Epithelial cell of esophagus (primary cell): Measurements from ENCODE around the gene HPCAL1.

Experiments
- DNase-seq: peaks from one replicate; pipeline ENCODE4 v3.0.0; 2010; ENCODE audit warnings: low read depth
- H3K4me3 ChIP-seq: 2 replicates; pipeline ENCODE4 v1.5.1; 2011; ENCODE audit warnings: mild to moderate bottlenecking, low read length, control low read depth
- TF ChIP-seq, protein P1 (sequence below): IDR thresholded peaks from 2 replicates; pipeline ENCODE4 v1.5.1; 2011; ENCODE audit warnings: low read depth, mild to moderate bottlenecking, low read length, control low read depth, inconsistent platforms; ENCODE audit not compliant: insufficient read depth; ENCODE audit errors: missing control alignments

HPCAL1 gene

GRCh38 chr2:10359246-10359645, 56.5 kb downstream of the HPCAL1 start:
- TF ChIP-seq, protein P1, sequence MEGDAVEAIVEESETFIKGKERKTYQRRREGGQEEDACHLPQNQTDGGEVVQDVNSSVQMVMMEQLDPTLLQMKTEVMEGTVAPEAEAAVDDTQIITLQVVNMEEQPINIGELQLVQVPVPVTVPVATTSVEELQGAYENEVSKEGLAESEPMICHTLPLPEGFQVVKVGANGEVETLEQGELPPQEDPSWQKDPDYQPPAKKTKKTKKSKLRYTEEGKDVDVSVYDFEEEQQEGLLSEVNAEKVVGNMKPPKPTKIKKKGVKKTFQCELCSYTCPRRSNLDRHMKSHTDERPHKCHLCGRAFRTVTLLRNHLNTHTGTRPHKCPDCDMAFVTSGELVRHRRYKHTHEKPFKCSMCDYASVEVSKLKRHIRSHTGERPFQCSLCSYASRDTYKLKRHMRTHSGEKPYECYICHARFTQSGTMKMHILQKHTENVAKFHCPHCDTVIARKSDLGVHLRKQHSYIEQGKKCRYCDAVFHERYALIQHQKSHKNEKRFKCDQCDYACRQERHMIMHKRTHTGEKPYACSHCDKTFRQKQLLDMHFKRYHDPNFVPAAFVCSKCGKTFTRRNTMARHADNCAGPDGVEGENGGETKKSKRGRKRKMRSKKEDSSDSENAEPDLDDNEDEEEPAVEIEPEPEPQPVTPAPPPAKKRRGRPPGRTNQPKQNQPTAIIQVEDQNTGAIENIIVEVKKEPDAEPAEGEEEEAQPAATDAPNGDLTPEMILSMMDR: no peak
- no peak overlapping the region for H3K4me3 ChIP-seq

DNA sequence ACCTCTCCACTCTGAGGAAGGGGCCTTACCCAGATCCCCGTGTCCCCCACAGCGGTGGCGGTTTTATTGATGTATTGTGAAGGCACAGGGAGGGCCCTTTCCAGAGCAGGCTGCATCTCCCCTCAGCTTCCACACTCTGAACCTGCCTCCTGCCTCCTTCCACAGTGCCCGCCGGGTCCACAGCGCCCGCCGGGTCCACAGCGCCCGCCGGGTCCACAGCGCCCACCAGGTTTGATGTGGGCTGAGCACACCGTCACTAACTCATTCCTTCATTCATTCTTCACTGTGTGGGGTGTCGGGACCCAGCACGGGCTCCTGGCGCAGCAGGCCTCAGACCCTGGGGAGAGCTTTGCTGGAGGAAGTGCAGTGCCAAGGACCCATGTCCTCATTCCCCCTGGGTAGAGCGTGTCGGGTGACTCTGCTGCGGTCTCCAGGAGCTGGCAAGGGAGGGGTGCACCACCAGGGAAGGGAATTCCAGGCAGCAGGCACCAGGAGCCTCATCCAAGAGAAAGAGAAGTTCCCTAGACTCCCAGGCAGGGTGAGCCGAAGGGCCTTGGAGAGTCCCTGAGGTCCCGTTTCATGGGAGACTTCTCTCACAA, 57.1 kb downstream of the HPCAL1 start:
- no peak overlapping the region for H3K4me3 ChIP-seq
- no peak for DNase-seq
- TF ChIP-seq, protein P1: no peak

More at GRCh38 chr2:10359246-10359645, 56.5 kb downstream of the HPCAL1 start:
- no peak for DNase-seq

- no peak for DNase-seq
- no peak overlapping the region for H3K4me3 ChIP-seq
- TF ChIP-seq, protein P1: no peak
Observed at GRCh38 chr2:10360460-10360849, 57.8 kb downstream of the HPCAL1 start.

- TF ChIP-seq, protein P1: no peak
- DNase-seq: peak; percentile 39
- H3K4me3 ChIP-seq: no peak overlapping the region
Observed at GRCh38 chr2:10360850-10361588, 58.3 kb downstream of the HPCAL1 start.

DNA sequence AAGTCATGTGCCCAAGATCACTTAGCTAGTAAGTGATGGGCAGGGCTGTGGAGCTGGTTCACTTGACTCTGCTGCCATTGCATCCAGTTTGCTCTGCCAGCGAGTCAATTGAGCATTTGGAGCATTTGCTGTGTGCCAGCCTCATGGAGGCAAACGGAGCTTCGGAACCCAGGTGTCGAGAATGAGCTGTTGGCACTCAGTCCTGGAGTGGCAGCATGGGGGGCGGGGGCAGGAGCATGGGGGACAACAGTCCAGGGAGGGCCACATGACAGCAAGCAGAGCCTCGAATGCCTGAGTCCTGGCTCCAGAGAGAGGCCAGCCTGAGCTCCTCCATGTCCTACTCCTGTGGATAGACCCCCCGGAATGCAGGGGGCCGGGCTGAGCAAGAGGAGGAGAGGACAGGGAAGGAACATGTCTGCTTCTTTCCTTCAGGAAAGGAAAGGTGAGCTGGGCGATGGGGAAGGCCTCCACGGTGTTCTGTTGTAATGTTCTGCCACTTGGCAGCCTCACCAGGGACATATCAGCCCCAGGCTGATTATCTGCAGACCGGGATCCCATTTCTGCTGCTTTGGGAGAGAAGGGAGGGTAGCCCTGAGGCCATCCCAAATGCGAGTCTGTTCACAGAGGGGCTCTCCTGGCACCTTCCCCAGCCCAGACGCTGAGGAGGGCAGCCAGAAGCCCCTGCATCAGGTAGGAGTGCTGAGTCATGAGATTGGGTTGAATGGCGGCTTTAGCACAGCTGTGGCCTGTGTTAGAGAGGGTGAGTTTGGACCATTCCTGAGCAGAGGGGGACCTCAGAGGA, 59.6 kb downstream of the HPCAL1 start:
- TF ChIP-seq, protein P1: no peak
- H3K4me3 ChIP-seq: no peak overlapping the region
- DNase-seq: no peak

DNA sequence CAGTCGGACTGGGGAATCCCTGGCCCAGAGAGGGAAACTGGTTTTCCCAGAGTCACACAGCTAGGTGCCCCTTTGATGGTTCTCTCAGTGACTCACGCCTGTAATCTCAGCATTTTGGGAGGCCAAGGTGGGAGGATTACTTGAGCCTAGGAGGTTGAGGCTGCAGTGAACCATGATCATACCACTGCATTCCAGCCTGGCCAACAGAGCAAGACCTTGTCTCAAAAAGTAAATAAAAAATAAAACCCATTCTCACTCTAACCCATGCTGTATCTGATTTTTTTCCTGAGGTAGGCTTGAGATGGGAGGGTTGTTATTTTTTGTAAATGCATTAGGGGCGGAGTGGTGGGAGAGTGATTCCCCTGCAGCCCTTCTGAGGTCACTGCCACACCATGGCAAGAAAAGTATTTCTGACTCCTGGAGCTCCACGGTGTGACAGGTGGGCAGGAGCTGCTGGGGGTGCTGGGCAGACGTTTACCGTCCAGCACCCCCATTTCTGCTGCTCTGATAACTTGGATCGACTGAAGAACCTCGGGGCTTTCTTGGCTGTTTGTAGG, 60.3 kb downstream of the HPCAL1 start:
- no peak overlapping the region for H3K4me3 ChIP-seq
- TF ChIP-seq, protein P1: no peak
- no peak for DNase-seq
